Liver (tissue), 9 donors: ENCODE results near the gene CFAP157. TPM values are rescaled to one million over a fixed set of nuclear protein-coding genes. Genes with fewer than 3 reads are reported as not detected.

ENCODE experiments used
- DNase-seq: peaks from one replicate; pipeline ENCODE4 v3.0.0-alpha.2; 2017; ENCODE audit warnings: low spot score
- H3K27ac ChIP-seq, 2 donors: one replicate each; pipeline ENCODE4 v1.7.0; 2013; ENCODE audit warnings: inconsistent platforms in 2 of 2, low read length in 2 of 2, control low read depth in 1 of 2, low read depth in 1 of 2, mild to moderate bottlenecking in 1 of 2
- H3K27me3 ChIP-seq, 4 donors: one replicate each; pipeline versions ENCODE4 v1.6.1 to v1.7.0; 2013; ENCODE audit warnings: low read length in 3 of 4, inconsistent platforms in 1 of 4, mild to moderate bottlenecking in 1 of 4, moderate library complexity in 1 of 4; ENCODE audit not compliant: control insufficient read depth in 4 of 4, insufficient read depth in 4 of 4
- H3K36me3 ChIP-seq, 4 donors: one replicate each; pipeline versions ENCODE4 v1.6.1 to v1.7.0; 2013; ENCODE audit warnings: low read length in 3 of 4, mild to moderate bottlenecking in 3 of 4, low read depth in 1 of 4, moderate library complexity in 1 of 4; ENCODE audit not compliant: control insufficient read depth in 4 of 4, insufficient read depth in 3 of 4
- H3K4me1 ChIP-seq, 4 donors: one replicate each; pipeline versions ENCODE4 v1.6.1 to v1.7.0; 2013; ENCODE audit warnings: low read length in 3 of 4, mild to moderate bottlenecking in 3 of 4, moderate library complexity in 1 of 4; ENCODE audit not compliant: control insufficient read depth in 4 of 4, insufficient read depth in 4 of 4
- H3K4me3 ChIP-seq, 3 donors: one replicate each; pipeline versions ENCODE4 v1.6.1 to v1.7.0; 2013; ENCODE audit warnings: low read length in 3 of 3, control low read depth in 1 of 3, low read depth in 1 of 3, mild to moderate bottlenecking in 1 of 3
- H3K9ac ChIP-seq, 2 donors: one replicate each; pipeline ENCODE4 v1.7.0; 2013; ENCODE audit warnings: low read length in 2 of 2, mild to moderate bottlenecking in 2 of 2, moderate library complexity in 2 of 2, control low read depth in 1 of 2, low read depth in 1 of 2
- H3K9me3 ChIP-seq, 4 donors: one replicate each; pipeline versions ENCODE4 v1.6.1 to v1.7.0; 2013; ENCODE audit warnings: low read length in 3 of 4; ENCODE audit not compliant: control insufficient read depth in 4 of 4
- EGR1 ChIP-seq, 2 donors: IDR thresholded peaks; 2 replicates each; pipeline ENCODE4 v1.6.1; 2016 to 2018; ENCODE audit warnings: antibody characterized with exemption in 2 of 2, low read depth in 2 of 2
- FOXA1 ChIP-seq: IDR thresholded peaks from 2 replicates; pipeline ENCODE4 v1.6.1; 2016; ENCODE audit warnings: antibody characterized with exemption
- FOXA2 ChIP-seq: IDR thresholded peaks from 2 replicates; pipeline ENCODE4 v1.6.1; 2016; ENCODE audit warnings: antibody characterized with exemption
- HNF4A ChIP-seq, 2 donors: conservative IDR thresholded peaks; 2 replicates each; pipeline ENCODE4 v1.6.1; 2016; ENCODE audit warnings: antibody characterized with exemption in 2 of 2, mild to moderate bottlenecking in 2 of 2
- MAX ChIP-seq: IDR thresholded peaks from 2 replicates; pipeline ENCODE4 v1.6.1; 2016; ENCODE audit warnings: antibody characterized with exemption
- REST ChIP-seq: IDR thresholded peaks from 2 replicates; pipeline ENCODE4 v1.6.1; 2016; ENCODE audit warnings: antibody characterized with exemption, mild to moderate bottlenecking
- ZBTB33 ChIP-seq: IDR thresholded peaks from 2 replicates; pipeline ENCODE4 v1.6.1; 2016; ENCODE audit warnings: antibody characterized with exemption
- WGBS: extraction: QIAGEN DNeasy Blood & Tissue Kit; methylation state at CpG from one replicate; pipeline ENCODE4 v1.1.7; 2013; 5-methylcytosine and 5-hydroxymethylcytosine counted together
- polyA plus RNA-seq, 2 donors: library from polyadenylated mRNA; stranded (reverse) in 1 of 2; unstranded in 1 of 2; fragments of 200-250 nt in 1 of 2; fragments of >200 nt in 1 of 2; fragmentation: Nextera tagmentation in 1 of 2; extraction: Ambion mirVana in 1 of 2; gene quantifications; one replicate each; pipeline versions ENCODE4 v1.2.1 to v1.2.3, GENCODE V29; 2013 to 2015
- total RNA-seq, 2 donors: library from RNA; depleted of rRNA; stranded (reverse); fragments of >200 nt; gene quantifications; one replicate each; pipeline ENCODE4 v1.2.3, GENCODE V29; 2014
- donor health status: healthy.
- donor health status: healthy.
- donor health status: healthy.
- donor health status: healthy.
- donor health status: healthy.

The CFAP157 gene
- total and polyA plus RNA-seq, 4 donors = 0.07 to 0.22 TPM; not detected in 2

DNA sequence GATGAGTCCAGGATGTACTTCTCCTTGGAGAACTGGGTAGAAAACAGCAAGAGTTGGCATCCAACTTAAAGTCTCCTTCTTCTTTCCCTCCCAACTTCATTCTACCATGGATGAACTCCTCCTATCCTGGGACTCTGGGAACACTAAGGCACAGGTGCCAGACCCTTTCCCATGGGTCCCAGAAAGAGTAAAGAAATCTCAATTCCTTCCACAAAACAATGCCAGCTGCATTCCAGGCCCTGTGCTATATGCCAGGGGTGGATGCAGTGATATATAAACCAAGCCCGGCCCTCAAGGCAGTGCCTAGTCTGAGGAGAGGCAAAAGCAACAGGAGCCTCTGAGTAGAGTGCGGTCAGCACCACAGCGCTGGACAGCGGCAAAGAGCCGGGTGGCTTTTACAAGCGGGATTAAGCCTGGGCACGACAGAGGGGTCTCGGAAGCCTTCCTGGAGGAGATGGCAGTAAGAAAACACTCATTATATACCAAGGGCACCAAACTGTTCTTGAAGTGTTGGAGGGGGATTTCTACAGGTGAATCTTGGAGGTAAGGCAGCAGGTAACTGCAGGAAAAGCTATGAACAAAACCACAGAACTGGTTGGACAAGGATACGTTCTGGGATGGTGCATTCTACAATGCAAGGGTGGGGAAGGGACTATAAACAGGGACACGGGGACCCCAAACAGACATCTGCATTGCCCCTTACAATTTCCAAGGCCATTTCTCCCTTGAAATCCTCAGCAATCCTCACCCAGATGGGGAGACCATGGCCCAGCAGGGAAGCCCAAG is 44.7 kb downstream of the CFAP157 start:
- no peaks in the 10 kb centered on the region for H3K27me3 ChIP-seq
- no peak overlapping the region for H3K9ac ChIP-seq
- 34% methylated on average over 10 of the region's 10 CpGs for WGBS
- H3K4me1 ChIP-seq = peaks cover 0 to 8% (median 0%) of the 10 kb centered on the region in 4 donors
- H3K9me3 ChIP-seq = no peaks in the 10 kb centered on the region
- TF ChIP-seq FOXA2 (no peak), REST (peak; percentile 99), ZBTB33 (no peak), MAX (no peak)
- no peak overlapping the region for H3K4me3 ChIP-seq
- peak; percentile 56 for DNase-seq
- H3K36me3 ChIP-seq = peaks cover 0 to 5% (median 2%) of the 10 kb centered on the region in 4 donors
- no peak overlapping the region for H3K27ac ChIP-seq

- Histone ChIP-seq H3K4me1 (peaks cover 0 to 8% (median 0%) of the 10 kb centered on the region in 4 donors), H3K27ac (no peak overlapping the region), H3K9me3 (no peaks in the 10 kb centered on the region), H3K27me3 (no peaks in the 10 kb centered on the region), H3K4me3 (no peak overlapping the region), H3K36me3 (peaks cover 0 to 3% (median 2%) of the 10 kb centered on the region in 4 donors), H3K9ac (no peak overlapping the region)
- WGBS = 72% methylated on average over 8 of the region's 8 CpGs
- DNase-seq = no peak
- TF ChIP-seq EGR1 (IDR thresholded peaks at IDR 0.05; ENCODE audit: low read depth in 2 of 2) (no peak), FOXA1 (no peak), HNF4A (conservative IDR thresholded peaks at IDR 0.05) (no peak)
These were observed 46.4 kb downstream of the CFAP157 start for GRCh38 chr9:127753148-127753547.

DNA sequence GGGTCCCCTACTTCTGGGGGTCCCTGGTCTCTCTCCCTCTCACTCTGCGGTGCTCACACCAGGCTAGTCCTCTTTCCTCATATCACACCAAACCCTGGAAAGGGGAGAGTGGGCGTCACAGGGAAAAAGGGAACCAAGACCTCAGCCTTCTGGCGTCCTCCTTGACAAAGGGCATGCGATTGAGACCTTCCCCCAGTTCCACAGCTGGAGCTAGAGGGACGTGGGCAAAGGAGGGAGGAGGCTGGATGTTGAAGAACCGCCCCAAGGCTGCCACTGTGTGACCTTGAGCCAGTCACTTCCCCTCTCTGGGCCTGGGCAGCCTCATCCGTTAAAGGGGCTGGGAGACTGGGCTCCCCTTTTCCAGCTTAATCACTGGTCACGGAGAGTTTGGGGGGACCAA is 46.8 kb downstream of the CFAP157 start:
- TF ChIP-seq ZBTB33 = no peak
- H3K36me3 ChIP-seq = peaks cover 0 to 3% (median under 1%) of the 10 kb centered on the region in 4 donors
- H3K4me3 ChIP-seq = no peak overlapping the region
- H3K27me3 ChIP-seq = no peaks in the 10 kb centered on the region
- no peaks in the 10 kb centered on the region for H3K9me3 ChIP-seq
- H3K27ac ChIP-seq = no peak overlapping the region
- H3K9ac ChIP-seq = no peak overlapping the region
- peaks cover 0 to 8% (median 0%) of the 10 kb centered on the region in 4 donors for H3K4me1 ChIP-seq
- 56% methylated on average over 8 of the region's 8 CpGs for WGBS
- DNase-seq = no peak
